ENCODE results near the gene GREM2. TPM values are rescaled to one million over a fixed set of nuclear protein-coding genes. Genes with fewer than 3 reads are reported as not detected.

Gene GREM2
- total and polyA plus RNA-seq, 3 donors from 2014 or later = 0.37 to 1.8 (median 0.39) TPM

DNA sequence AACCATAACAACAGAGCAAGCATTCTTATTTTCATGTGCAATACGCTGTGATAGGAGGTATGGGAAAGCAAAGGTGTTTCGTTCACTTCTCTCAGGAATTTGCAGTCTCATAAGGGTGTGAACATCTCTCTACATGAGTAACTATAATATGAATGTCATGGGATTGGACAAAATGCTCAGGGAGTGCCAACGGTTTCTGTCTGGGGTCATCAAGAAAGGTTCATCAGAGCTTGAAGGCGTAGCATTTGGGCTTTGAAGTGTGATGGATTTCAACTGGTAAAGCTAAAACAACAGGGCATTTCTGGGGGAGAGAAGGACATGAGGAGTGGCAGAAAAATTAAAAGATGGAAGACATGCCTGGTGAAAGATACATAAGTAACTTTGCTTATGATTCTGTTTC lies 32.4 kb downstream of the GREM2 start:
- Histone ChIP-seq H3K27ac (no peak overlapping the region), H3K27me3 (no peaks in the 10 kb centered on the region), H3K4me3 (no peak overlapping the region), H3K4me1 (no peaks in the 10 kb centered on the region), H3K9me3 (no peaks in the 10 kb centered on the region), H3K36me3 (ENCODE audit: low read depth, missing control alignments) (no peaks in the 10 kb centered on the region)
- no peak for DNase-seq
- 83 to 89% methylated on average over 4 of the region's 4 CpGs for WGBS, 2 donors
- intact Hi-C loops (cut with DNase I; ENCODE audit: low total_unique reads) = no loop called here
- TF ChIP-seq, protein P1, sequence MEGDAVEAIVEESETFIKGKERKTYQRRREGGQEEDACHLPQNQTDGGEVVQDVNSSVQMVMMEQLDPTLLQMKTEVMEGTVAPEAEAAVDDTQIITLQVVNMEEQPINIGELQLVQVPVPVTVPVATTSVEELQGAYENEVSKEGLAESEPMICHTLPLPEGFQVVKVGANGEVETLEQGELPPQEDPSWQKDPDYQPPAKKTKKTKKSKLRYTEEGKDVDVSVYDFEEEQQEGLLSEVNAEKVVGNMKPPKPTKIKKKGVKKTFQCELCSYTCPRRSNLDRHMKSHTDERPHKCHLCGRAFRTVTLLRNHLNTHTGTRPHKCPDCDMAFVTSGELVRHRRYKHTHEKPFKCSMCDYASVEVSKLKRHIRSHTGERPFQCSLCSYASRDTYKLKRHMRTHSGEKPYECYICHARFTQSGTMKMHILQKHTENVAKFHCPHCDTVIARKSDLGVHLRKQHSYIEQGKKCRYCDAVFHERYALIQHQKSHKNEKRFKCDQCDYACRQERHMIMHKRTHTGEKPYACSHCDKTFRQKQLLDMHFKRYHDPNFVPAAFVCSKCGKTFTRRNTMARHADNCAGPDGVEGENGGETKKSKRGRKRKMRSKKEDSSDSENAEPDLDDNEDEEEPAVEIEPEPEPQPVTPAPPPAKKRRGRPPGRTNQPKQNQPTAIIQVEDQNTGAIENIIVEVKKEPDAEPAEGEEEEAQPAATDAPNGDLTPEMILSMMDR (IDR thresholded peaks at IDR 0.05) = no peak
- no peak for TF ChIP-seq POLR2A (IDR thresholded peaks at IDR 0.05)

DNA sequence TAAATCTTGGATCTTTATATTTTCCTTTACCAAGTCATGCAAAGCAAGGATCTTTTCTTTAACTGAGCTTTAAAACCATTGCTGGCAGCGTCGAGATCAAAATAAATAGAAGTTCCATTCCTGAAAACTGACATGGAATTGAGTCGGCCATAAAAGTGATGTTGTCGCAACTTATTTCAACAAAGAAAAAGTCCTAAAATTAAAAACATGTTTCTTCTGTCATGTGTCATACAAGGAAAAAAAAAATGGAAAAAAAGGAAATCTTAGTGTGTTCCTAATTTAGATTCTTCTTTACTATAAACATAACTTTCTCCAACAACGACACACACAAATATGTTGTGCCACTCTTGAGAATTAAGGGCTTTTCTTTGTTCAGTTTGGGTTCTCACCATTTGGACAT lies 34.9 kb downstream of the GREM2 start:
- H3K4me1 ChIP-seq = no peaks in the 10 kb centered on the region
- H3K9me3 ChIP-seq = no peaks in the 10 kb centered on the region
- DNase-seq = no peak
- H3K36me3 ChIP-seq (ENCODE audit: low read depth, missing control alignments) = no peaks in the 10 kb centered on the region
- TF ChIP-seq POLR2A (IDR thresholded peaks at IDR 0.05) = no peak
- TF ChIP-seq, protein P1 (IDR thresholded peaks at IDR 0.05) = no peak
- H3K27me3 ChIP-seq = no peaks in the 10 kb centered on the region
- intact Hi-C loops (cut with DNase I; ENCODE audit: low total_unique reads) = no loop called here
- H3K4me3 ChIP-seq = no peak overlapping the region
- 91% methylated on average over 5 of the region's 5 CpGs for WGBS, 2 donors
- H3K27ac ChIP-seq = no peak overlapping the region

DNA sequence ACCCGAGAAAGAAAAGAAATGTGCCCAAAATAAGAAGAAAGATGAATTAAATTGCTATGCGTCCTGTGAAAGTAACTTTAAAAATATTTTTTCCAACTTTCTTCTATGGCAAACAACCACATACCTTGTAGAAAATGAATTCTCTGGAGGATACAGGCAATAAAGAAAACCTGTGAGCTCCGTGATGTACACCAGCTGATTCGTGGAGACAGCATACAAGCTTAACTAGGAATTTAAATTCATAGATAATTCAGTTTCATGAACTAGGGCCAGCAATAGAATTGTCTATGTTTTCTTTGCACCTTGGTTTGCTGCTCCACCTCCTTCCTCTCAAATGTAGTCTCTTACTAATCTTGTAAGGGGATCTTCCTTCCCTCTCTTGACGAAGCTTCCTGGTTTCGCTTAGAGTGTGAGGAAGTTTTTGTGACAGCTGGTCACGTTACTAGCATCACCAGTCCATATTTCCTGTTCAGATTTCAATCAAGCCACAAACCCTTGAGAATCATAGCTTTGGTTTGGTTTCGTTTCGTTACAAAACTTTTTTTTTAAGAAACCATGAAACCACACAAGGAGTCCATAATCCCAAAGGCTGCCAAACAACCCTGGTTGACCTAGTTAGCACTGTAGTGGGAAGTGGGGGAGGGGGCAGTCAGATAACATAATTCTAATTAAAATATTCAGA lies 35.8 kb downstream of the GREM2 start:
- Histone ChIP-seq H3K4me1 (no peaks in the 10 kb centered on the region), H3K27me3 (no peaks in the 10 kb centered on the region), H3K27ac (peak overlapping the region in 1 of 2 donors; percentile 50), H3K36me3 (ENCODE audit: low read depth, missing control alignments) (no peaks in the 10 kb centered on the region), H3K4me3 (peak overlapping the region; percentile 15 to 37), H3K9me3 (no peaks in the 10 kb centered on the region)
- WGBS, 2 donors = 23 to 31% methylated on average over 9 of the region's 9 CpGs
- TF ChIP-seq, protein P1 (IDR thresholded peaks at IDR 0.05) = no peak
- no peak for TF ChIP-seq POLR2A (IDR thresholded peaks at IDR 0.05)
- intact Hi-C loops (cut with DNase I; ENCODE audit: low total_unique reads) = no loop called here
- no peak for DNase-seq

- H3K4me3 ChIP-seq = no peak overlapping the region
- no peak for TF ChIP-seq POLR2A (IDR thresholded peaks at IDR 0.05)
- TF ChIP-seq, protein P1 (IDR thresholded peaks at IDR 0.05) = no peak
- no peaks in the 10 kb centered on the region for H3K4me1 ChIP-seq
- intact Hi-C loops (cut with DNase I; ENCODE audit: low total_unique reads) = no loop called here
- no peak overlapping the region for H3K27ac ChIP-seq
- no peaks in the 10 kb centered on the region for H3K36me3 ChIP-seq (ENCODE audit: low read depth, missing control alignments)
- WGBS, 2 donors = 52 to 58% methylated on average over 1 of the region's 1 CpG
- no peaks in the 10 kb centered on the region for H3K9me3 ChIP-seq
- no peaks in the 10 kb centered on the region for H3K27me3 ChIP-seq
- no peak for DNase-seq
Observed at GRCh38 chr1:240572328-240572727, 39.6 kb downstream of the GREM2 start.

DNA sequence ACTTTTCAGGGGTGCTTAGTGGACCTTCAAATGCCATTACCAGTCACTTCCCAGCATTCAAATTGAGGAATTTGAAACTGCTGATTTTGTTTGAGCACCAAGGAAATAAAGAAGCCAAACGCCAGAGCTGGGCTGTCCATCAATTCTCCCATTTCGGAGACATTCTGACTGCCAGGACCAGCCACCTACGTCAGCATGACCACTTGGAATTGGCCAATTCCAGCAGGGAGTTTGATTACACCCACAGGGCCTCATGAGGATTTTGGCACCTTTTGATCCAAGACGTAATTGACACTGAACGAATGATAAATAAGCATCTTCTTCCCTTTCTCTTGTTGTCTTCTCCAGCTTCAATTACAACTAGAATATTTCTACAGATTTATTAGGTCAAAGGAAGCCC lies 40.2 kb downstream of the GREM2 start:
- 68 to 75% methylated on average over 5 of the region's 5 CpGs for WGBS, 2 donors
- TF ChIP-seq POLR2A (IDR thresholded peaks at IDR 0.05) = no peak
- Histone ChIP-seq H3K36me3 (ENCODE audit: low read depth, missing control alignments) (no peaks in the 10 kb centered on the region), H3K4me1 (no peaks in the 10 kb centered on the region), H3K4me3 (no peak overlapping the region), H3K9me3 (no peaks in the 10 kb centered on the region), H3K27ac (no peak overlapping the region), H3K27me3 (no peaks in the 10 kb centered on the region)
- intact Hi-C loops (cut with DNase I; ENCODE audit: low total_unique reads) = no loop called here
- no peak for DNase-seq
